Naive thymus-derived CD8-positive, alpha-beta T cell (primary cell): ENCODE measurements around the gene UGT1A4. TPM values are rescaled to one million over a fixed set of nuclear protein-coding genes. Genes with fewer than 3 reads are reported as not detected.
"Not testable (repeated sequence)": the region's sequence is repeated elsewhere in the genome, so short reads cannot be mapped to it uniquely, and the experiment has no call there.

Experiments
- ATAC-seq, 2 donors: fragments of 150-1000 bp; cut with Tn5 transposase in 1 of 2; sonication (Bioruptor Pico), chemical (Tn5 transposase) in 1 of 2; 1 replicate in 1 of 2; 2 replicates in 1 of 2; pipeline ENCODE4 v1.10.0; 2021; ENCODE audit warnings: mild to moderate bottlenecking in 2 of 2, moderate library complexity in 2 of 2
- POLR2A ChIA-PET: fragments of 350-600 bp; sonication (Branson Sonifier 250); formaldehyde crosslinking; loops from one replicate; lab custom pipeline; 2021; ENCODE audit warnings: antibody characterized with exemption; lab: Charles Lee
- DNase-seq, 10 donors: peaks; one replicate each; pipeline versions ENCODE4 v3.0.0 to v3.0.0-alpha.2; 2020 to 2022
- H3K27ac Mint-ChIP-seq, 10 donors: one replicate each; pipeline ENCODE4 v1.8.0; 2020 to 2022; ENCODE audit warnings: mild to moderate bottlenecking in 10 of 10, mixed read lengths in 10 of 10, moderate library complexity in 4 of 10, inconsistent platforms in 1 of 10
- H3K27me3 Mint-ChIP-seq, 5 donors: one replicate each; pipeline ENCODE4 v1.8.0; 2021 to 2022; ENCODE audit warnings: mixed read lengths in 5 of 5
- H3K36me3 Mint-ChIP-seq, 3 donors: one replicate each; pipeline ENCODE4 v1.8.0; 2020 to 2022; ENCODE audit warnings: mixed read lengths in 3 of 3, mild to moderate bottlenecking in 2 of 3, inconsistent platforms in 1 of 3
- H3K4me1 Mint-ChIP-seq, 4 donors: one replicate each; pipeline ENCODE4 v1.8.0; 2021 to 2022; ENCODE audit warnings: mixed read lengths in 4 of 4
- H3K4me3 Mint-ChIP-seq, 10 donors: one replicate each; pipeline ENCODE4 v1.8.0; 2020 to 2022; ENCODE audit warnings: mild to moderate bottlenecking in 10 of 10, mixed read lengths in 10 of 10, moderate library complexity in 6 of 10, inconsistent platforms in 1 of 10
- H3K9me3 Mint-ChIP-seq, 9 donors: one replicate each; pipeline ENCODE4 v1.8.0; 2020 to 2022; ENCODE audit warnings: mixed read lengths in 9 of 9, mild to moderate bottlenecking in 3 of 9, inconsistent platforms in 1 of 9, moderate library complexity in 1 of 9
- polyA plus RNA-seq, 3 donors: library from polyadenylated mRNA; unstranded; fragments of 300-500 nt; fragmentation: Illumina TruSeq; gene quantifications; one replicate each; pipeline ENCODE4 v1.2.3, GENCODE V29; 2021
- total RNA-seq, 8 experiments: library from RNA in 2 of 8; stranded (reverse) in 2 of 8; gene quantifications; one replicate each; pipeline ENCODE4 v1.2.3 and lab custom pipeline; 2021 to 2026

Gene UGT1A4
- total and polyA plus RNA-seq, 5 experiments from 2014 or later, result not detected

DNA sequence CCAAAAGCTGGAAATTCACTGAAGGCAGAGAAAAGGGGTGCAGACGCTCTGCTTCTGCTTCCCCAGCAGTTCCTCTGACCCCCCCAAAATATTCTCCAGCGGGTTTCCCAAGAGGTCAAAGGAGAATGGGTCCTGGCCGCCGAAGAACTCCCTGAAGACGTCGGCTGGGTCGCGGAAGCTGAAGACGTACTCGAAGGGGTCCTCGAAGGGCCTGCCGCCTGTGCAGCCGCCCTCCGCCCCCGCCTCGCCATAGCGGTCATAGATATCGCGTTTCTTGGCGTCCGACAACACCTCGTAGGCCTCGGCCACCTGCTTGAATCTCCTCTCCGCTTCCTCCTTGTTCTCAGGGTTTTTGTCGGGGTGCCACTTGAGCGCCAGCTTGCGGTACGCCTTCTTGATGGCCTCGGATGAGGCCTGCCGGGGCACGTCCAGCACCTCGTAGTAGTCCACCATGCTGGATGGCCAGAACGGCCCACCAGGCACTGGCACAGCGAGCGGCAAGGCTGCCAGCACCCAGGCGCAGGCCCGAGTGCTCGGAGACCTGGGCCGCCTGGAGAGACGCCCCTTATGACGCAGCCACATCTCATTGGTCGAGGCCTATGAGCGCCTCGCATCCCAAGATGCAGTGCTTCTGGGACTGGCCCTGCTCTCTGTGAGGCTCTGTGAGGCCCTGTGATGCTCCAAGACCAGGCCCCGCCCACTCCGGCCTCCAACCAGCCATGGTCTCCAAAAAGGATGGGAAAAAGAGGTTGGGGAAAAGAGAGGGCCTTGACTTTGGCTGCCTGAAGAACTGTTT is 25.1 kb downstream of the UGT1A4 start:
- Mint-ChIP-seq H3K36me3 (no peaks in the 10 kb centered on the region), H3K9me3 (no peaks in the 10 kb centered on the region), H3K27me3 (peaks cover 4 to 45% (median 18%) of the 10 kb centered on the region in 5 donors), H3K27ac (no peak overlapping the region), H3K4me3 (no peak overlapping the region), H3K4me1 (no peaks in the 10 kb centered on the region)
- POLR2A ChIA-PET, result no interaction called here
- DNase-seq (no peak), ATAC-seq (no peak)

DNA sequence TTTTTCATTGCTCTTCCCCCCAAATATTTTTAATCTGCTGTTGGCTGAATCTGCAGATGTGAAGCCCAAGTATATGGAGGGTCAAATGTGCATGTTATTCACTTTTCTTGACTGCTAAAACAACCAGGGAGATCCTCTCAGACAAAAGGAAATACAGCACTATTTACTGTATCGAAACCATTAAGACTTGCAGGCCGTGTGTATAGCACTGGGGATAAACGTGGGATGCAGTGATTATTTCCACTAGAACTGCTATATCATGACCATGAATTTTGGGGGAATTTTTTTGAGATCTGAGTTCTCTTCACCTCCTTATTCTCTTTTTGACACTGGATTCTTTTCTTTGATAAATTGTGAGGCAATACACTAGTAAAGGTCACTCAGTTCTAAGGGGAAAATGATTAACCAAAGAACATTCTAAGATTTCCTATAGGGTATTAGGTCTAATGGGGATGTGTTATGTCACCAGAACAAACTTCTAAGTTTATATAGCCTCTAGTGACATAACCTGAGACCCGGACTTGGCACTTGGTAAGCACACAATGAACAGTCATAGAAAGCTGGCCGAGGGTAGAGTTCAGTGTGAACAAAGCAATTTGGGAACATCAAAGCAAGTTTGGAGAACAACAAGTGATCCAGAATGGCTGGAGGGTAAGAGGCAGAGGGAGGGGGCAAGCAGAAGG is 26.7 kb downstream of the UGT1A4 start:
- DNase-seq (no peak), ATAC-seq (no peak)
- H3K27ac Mint-ChIP-seq, result no peak overlapping the region
- POLR2A ChIA-PET, result no interaction called here
- peaks cover 4 to 34% (median 18%) of the 10 kb centered on the region in 5 donors for H3K27me3 Mint-ChIP-seq
- H3K4me3 Mint-ChIP-seq, result no peak overlapping the region
- peaks cover 0 to 6% (median 3%) of the 10 kb centered on the region in 9 donors for H3K9me3 Mint-ChIP-seq
- H3K4me1 Mint-ChIP-seq, result no peaks in the 10 kb centered on the region
- H3K36me3 Mint-ChIP-seq, result peaks cover 0 to 5% (median 0%) of the 10 kb centered on the region in 3 donors

DNA sequence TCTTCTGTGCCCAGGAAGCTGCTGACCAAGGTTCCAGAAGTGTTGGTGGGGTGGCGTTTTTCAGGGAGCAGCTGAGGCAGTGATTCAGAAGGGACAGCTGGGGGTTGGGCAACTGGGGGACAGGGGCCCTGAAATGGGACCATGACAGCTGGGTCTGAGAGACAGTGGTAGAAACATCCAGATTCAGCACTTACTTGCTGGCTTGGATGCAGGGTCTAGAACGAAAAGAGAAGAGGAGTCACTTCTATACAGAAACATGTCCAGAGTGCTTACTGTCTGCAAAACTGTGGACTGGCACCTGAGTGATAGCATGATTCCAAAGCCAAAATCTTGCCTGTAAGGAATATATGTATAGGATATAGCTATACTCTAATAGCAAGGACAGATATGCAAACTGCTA is 27.3 kb downstream of the UGT1A4 start:
- H3K36me3 Mint-ChIP-seq, POLR2A ChIA-PET, H3K27ac Mint-ChIP-seq, DNase-seq, H3K4me3 Mint-ChIP-seq, H3K4me1 Mint-ChIP-seq, H3K9me3 Mint-ChIP-seq, ATAC-seq: not testable (repeated sequence)
- peaks cover 4 to 30% (median 18%) of the 10 kb centered on the region in 5 donors for H3K27me3 Mint-ChIP-seq

DNA sequence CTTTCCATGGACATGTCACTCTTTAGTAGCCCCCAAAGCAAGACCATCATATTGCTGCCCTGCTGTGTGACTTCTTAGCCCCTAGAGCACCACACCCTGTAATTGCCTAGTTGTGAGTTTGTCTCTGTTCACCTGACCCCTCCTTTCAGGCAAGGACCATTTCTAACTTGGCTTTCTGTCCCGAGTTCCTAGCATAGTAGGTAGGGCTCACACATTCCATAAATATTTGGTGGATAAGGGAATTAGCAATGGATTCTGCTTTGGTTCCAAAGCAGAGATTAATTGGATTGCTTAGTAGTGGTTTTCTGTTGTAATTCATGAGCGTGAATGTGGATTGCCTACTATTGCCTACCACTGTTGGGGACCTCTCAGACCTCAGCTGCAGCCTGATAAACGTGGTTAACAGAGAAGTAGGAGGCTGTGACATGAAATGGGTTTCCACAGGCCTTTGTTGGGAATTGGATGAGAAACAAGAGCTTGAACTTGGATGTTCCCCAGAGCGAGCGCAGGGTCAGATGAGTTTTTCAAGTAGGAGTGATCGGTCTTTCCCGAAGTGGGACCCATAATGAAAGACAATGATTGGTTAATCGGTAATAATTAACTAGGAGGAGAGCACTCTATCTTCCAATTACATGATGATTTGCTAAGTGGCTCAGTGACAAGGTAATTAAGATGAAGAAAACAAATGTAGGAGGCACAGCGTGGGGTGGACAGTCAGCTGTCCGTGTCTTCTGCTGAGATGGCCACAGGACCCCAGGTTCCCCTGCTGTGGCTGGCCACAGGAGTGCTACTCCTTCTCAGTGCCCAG is 28.1 kb downstream of the UGT1A4 start:
- Mint-ChIP-seq H3K4me3 (no peak overlapping the region), H3K9me3 (peaks cover 0 to 18% (median 13%) of the 10 kb centered on the region in 9 donors), H3K4me1 (no peaks in the 10 kb centered on the region), H3K27me3 (peaks cover 8 to 30% (median 18%) of the 10 kb centered on the region in 5 donors), H3K27ac (no peak overlapping the region), H3K36me3 (peaks cover 0 to 14% (median 0%) of the 10 kb centered on the region in 3 donors)
- POLR2A ChIA-PET, result no interaction called here
- ATAC-seq (no peak), DNase-seq (no peak)

DNA sequence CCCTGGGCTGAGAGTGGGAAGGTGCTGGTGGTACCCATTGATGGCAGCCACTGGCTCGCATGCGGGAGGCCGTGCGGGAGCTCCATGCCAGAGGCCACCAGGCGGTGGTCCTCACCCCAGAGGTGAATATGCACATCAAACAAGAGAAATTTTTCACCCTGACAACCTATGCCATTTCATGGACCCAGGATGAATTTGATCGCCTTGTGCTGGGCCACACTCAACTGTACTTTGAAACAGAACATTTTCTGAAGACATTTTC is 28.7 kb downstream of the UGT1A4 start:
- DNase-seq (no peak), ATAC-seq (no peak)
- no peaks in the 10 kb centered on the region for H3K4me1 Mint-ChIP-seq
- H3K36me3 Mint-ChIP-seq, result peaks cover 0 to 15% (median 0%) of the 10 kb centered on the region in 3 donors
- H3K27ac Mint-ChIP-seq, result no peak overlapping the region
- peaks cover 0 to 22% (median 13%) of the 10 kb centered on the region in 9 donors for H3K9me3 Mint-ChIP-seq
- no peak overlapping the region for H3K4me3 Mint-ChIP-seq
- POLR2A ChIA-PET, result no interaction called here
- peaks cover 8 to 31% (median 19%) of the 10 kb centered on the region in 5 donors for H3K27me3 Mint-ChIP-seq

DNA sequence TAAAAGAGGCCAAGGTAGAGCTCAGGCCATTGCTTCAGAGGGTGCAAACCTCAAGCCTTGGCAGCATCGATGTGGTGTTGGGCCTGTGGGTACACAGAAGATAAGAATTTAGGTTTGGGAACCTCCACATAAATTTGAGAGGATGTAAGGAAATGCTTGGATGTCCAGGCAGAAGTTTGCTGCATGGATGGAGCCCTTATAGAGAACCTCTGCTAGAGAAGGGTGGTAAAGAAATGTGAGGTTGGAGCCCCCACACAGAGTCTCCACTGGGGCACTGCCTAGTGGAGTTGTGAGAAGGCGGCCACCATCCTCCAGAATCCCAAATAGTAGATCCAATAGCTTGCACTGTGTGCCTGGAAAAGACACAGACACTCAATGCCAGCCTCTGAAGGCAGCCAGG is 32.2 kb downstream of the UGT1A4 start:
- POLR2A ChIA-PET, H3K4me3 Mint-ChIP-seq, ATAC-seq, DNase-seq, H3K27ac Mint-ChIP-seq, H3K4me1 Mint-ChIP-seq: not testable (repeated sequence)
- Mint-ChIP-seq H3K9me3 (peaks cover 0 to 26% (median 15%) of the 10 kb centered on the region in 9 donors), H3K36me3 (peaks cover 0 to 15% (median 0%) of the 10 kb centered on the region in 3 donors), H3K27me3 (peaks cover 10 to 27% (median 23%) of the 10 kb centered on the region in 5 donors)

DNA sequence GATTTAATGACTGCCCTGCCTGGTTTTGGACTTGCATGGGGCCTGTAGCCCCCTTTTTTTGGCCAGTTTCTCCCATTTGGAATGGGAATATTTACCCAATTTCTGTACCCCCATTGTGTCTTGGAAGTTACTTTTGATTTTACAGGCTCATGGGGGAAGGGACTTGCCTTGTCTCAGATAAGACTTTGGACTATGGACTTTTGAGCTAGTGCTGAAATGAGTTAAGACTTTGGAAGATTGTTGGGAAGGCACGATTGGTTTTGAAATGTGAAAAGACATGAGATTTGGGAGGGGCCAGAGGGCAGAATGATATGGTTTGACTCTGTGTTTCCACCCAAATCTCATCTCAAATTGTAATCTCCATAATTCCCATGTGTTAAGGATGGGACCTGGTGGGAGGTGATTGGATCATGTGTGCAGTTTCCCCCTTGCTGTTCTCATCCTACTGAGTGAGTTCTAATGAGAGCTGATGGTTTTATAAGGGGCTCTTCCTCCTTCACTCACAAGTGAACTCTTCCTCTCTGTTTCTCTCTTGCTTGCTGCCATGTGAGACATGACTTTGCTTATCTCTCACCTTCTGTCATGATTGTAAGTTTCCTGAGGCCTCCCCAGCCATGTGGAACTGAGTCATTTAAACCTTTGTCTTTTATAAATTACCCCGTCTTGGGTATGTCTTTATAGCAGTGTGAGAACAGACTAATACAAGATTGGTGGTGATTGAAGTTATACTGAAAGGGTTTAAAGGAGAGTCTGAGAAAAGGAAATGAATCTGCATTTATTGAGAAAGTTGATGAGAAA is 32.9 kb downstream of the UGT1A4 start:
- H3K36me3 Mint-ChIP-seq, result peaks cover 0 to 15% (median 0%) of the 10 kb centered on the region in 3 donors
- peaks cover 10 to 25% (median 19%) of the 10 kb centered on the region in 5 donors for H3K27me3 Mint-ChIP-seq
- DNase-seq, H3K4me3 Mint-ChIP-seq, ATAC-seq, POLR2A ChIA-PET, H3K4me1 Mint-ChIP-seq: not testable (repeated sequence)
- H3K9me3 Mint-ChIP-seq, result peaks cover 0 to 26% (median 15%) of the 10 kb centered on the region in 9 donors
- H3K27ac Mint-ChIP-seq, result peak overlapping the region in 1 of 10 donors; percentile 53

DNA sequence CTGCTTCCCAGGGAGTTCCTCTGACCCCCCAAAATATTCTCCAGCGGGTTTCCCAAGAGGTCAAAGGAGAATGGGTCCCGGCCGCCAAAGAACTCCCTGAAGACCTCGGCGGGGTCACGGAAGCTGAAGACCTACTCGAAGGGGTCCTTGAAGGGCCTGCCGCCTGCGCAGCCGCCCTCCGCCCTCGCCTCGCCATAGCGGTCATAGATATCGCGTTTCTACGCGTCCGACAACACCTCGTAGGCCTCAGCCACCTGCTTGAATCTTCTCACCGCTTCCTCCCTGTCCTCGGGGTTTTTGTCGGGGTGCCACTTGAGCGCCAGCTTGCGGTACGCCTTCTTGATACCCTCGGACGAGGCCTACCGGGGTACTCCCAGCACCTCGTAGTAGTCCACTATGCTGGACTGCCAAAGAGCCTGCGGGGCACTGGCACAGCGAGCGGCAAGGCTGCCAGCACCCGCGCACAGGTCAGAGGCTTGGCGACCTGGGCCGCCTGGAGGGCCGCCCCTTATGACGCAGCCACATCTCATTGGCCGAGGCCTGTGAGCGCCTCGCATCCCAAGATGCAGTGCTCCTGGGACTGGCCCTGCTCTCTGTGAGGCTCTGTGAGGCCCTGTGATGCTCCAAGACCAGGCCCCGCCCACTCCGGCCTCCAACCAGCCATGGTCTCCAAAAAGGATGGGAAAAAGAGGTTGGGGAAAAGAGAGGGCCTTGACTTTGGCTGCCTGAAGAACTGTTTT is 36.5 kb downstream of the UGT1A4 start:
- Mint-ChIP-seq H3K36me3 (peaks cover 0 to 12% (median 0%) of the 10 kb centered on the region in 3 donors), H3K27me3 (peaks cover 0 to 11% (median 9%) of the 10 kb centered on the region in 5 donors), H3K4me1 (peaks cover 0 to 2% (median 0%) of the 10 kb centered on the region in 4 donors), H3K9me3 (peaks cover 0 to 22% (median 11%) of the 10 kb centered on the region in 9 donors), H3K27ac (no peak overlapping the region), H3K4me3 (no peak overlapping the region)
- POLR2A ChIA-PET, result no interaction called here
- DNase-seq, result no peak
- ATAC-seq, result no peak

DNA sequence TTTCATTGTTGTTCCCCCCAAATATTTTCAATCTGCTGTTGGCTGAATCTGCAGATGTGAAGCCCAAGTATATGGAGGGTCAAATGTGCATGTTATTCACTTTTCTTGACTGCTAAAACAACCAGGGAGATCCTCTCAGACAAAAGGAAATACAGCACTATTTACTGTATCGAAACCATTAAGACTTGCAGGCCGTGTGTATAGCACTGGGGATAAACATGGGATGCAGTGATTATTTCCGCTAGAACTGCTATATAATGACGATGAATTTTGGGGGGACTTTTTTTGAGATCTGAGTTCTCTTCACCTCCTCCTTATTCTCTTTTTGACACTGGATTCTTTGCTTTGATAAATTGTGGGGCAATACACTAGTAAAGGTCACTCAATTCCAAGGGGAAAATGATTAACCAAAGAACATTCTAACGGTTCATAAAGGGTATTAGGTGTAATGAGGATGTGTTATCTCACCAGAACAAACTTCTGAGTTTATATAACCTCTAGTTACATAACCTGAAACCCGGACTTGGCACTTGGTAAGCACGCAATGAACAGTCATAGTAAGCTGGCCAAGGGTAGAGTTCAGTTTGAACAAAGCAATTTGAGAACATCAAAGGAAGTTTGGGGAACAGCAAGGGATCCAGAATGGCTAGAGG is 38.0 kb downstream of the UGT1A4 start:
- no peak for ATAC-seq
- POLR2A ChIA-PET, result no interaction called here
- peaks cover 0 to 2% (median 0%) of the 10 kb centered on the region in 4 donors for H3K4me1 Mint-ChIP-seq

DNA sequence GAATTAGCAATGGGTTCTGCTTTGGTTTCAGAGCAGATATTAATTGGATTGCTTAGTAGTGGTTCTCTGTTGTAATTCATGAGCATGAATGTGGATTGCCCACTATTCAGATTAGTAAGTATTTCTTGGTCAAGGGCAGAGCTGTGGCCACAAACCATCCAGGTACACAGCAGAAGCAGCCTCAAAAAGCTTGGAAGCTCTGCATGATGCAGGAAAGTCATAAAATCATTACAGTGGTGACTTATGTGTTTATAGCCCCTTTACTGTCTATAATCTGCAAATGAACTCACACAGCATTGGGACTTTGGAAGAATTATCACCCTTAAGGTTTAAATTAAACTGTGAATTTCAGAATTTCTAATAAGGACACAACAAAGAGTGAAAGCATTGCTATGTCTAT is 39.6 kb downstream of the UGT1A4 start:
- ATAC-seq (no peak), DNase-seq (no peak)
- peaks cover 0 to 2% (median 0%) of the 10 kb centered on the region in 4 donors for H3K4me1 Mint-ChIP-seq
- POLR2A ChIA-PET, result no interaction called here
- peaks cover 0 to 9% (median 2%) of the 10 kb centered on the region in 5 donors for H3K27me3 Mint-ChIP-seq
- H3K27ac Mint-ChIP-seq, result no peak overlapping the region
- H3K36me3 Mint-ChIP-seq, result no peaks in the 10 kb centered on the region
- no peak overlapping the region for H3K4me3 Mint-ChIP-seq
- no peaks in the 10 kb centered on the region for H3K9me3 Mint-ChIP-seq

More for the DNA sequence above, 38.0 kb downstream of the UGT1A4 start:
- Mint-ChIP-seq H3K27me3 (peaks cover 0 to 12% (median 8%) of the 10 kb centered on the region in 5 donors), H3K9me3 (peaks cover 0 to 9% (median 2%) of the 10 kb centered on the region in 9 donors), H3K36me3 (peaks cover 0 to 2% (median 0%) of the 10 kb centered on the region in 3 donors), H3K4me3 (no peak overlapping the region), H3K27ac (no peak overlapping the region)
- no peak for DNase-seq

DNA sequence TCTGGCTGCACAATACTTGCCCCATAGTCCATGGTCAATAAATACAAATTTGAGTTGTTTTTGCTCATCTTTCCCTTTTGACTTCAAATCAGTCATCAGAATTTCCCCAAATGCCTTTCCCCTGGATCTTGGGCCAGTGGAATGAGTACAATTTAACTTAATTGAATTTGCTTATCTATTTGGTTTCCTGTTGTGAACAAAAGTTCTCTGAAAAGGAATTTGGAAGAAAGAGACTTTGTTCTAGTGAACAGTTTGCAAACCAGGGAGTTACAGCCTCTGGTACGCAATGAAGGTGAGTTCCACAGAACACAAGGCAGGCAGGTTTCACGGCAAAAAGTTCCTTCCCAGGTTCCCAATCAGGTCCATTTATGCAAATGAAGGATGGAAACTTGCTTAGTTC is 40.3 kb downstream of the UGT1A4 start:
- H3K4me3 Mint-ChIP-seq, result no peak overlapping the region
- H3K4me1 Mint-ChIP-seq, result peaks cover 0 to 2% (median 0%) of the 10 kb centered on the region in 4 donors
- no peaks in the 10 kb centered on the region for H3K9me3 Mint-ChIP-seq
- DNase-seq, result no peak
- H3K27me3 Mint-ChIP-seq, result peaks cover 2 to 16% (median 9%) of the 10 kb centered on the region in 5 donors
- POLR2A ChIA-PET, result no interaction called here
- H3K36me3 Mint-ChIP-seq, result no peaks in the 10 kb centered on the region
- no peak for ATAC-seq
- H3K27ac Mint-ChIP-seq, result no peak overlapping the region
